ENCODE results near the gene ZNF487.
"Not testable (repeated sequence)": the region's sequence is repeated elsewhere in the genome, so short reads cannot be mapped to it uniquely, and the experiment has no call there.

The ZNF487 gene

DNA sequence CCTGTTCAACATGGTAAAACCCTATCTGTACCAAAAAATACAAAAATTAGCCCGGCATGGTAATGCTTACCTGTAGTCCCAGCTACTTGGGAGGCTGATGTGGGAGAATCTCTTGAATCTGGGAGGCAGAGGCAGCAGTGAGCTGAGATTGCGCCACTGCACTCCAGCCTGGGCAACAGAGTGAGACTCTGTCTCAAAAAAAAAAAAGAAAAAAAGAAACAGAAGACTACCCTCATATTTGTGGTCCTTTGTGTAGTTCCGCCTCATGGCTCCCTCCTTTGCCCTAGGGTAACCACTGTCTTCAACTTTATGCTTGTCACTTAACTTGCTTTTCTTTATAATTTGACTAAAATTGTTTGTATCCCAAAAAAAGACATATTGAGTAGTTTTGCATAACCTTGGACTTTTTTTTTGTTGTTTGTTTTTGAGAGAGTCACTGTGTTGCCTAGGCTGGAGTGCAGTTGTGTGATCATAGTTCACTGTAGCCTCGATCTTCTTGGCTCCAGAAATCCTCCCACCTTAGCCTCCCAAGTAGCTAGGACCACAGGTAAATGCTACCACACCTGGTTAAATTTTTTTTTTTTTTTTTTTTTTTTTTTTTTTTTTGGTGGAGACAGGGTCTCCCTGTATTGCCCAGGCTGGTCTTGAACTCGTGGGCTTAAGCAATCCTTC, 3.7 kb downstream of the ZNF487 start:
- DNase-seq, result no peak

DNA sequence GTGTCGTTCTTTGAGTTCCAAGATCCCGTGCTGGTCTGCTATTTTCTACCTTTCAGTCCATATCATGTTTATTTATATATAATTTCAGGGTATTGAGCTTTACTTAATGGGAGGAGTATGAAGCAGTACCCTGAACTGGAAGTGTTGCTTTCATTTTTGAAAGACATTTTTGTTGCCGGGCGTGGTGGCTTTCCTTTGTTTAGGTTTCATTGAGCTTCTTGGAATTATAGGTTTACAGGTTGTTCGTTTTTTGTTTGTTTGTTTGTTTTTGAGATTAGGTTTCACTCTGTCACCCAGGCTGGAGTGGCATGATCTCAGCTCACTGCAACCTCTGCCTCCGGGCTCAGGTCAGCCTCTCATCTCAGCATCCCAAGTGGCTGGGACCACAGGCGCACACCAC, 7.4 kb downstream of the ZNF487 start:
- DNase-seq, result no peak

DNA sequence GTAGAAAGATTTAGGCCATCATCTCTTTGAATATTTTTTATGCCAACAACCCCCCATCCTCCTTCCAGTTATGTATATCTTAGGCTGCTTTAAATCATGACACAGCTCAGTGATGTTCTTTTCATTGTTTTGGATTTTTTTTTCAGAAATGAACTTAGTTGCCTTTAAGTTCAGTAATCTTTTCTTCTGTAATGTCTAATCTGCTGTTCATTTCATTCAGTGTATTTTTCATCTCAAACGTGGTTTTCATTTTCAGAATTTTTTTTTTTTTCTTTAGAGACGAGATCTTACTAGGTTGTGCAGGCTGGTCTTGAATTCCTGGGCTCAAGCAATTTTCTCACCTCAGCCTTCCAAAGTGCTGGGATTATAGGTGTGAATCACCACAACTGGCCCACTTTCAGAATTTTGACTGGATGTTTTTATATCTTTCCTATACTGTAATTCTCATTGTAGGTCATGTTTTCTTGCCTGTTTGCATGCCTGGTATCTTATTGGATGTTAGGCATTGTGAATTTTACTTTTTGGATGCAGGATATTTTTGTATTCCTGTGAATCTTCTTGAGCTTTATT, 8.1 kb downstream of the ZNF487 start:
- no peak for DNase-seq

DNA sequence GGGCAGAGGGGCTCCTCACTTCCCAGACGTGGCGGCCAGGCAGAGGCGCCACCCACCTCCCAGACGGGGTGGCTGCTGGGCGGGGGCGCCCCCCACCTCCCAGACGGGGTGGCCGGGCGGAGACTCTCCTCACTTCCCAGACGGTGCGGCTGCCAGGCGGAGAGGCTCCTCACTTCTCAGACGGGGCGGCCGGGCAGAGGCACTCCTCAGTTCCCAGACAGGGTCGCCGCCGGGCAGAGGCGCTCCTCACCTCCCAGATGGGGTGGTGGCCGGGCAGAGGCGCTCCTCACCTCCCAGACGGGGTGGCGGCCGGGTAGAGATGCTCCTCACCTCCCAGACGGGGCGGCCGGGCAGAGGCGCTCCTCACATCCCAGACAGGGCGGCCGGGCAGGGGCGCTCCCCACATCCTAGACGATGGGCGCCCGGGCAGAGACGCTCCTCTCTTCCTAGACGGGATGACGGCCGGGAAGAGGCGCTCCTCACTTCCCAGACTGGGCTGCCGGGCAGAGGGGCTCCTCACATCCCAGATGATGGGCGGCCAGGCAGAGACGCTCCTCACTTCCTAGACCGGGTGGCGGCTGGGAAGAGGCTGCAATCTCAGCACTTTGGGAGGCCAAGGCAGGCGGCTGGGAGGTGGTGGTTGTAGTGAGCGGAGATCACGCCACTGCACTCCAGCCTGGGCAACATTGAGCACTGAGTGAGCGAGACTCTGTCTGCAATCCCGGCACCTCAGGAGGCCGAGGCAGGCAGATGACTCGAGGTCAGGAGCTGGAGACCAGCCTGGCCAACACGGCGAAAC, 9.5 kb downstream of the ZNF487 start:
- not testable (repeated sequence) for DNase-seq

DNA sequence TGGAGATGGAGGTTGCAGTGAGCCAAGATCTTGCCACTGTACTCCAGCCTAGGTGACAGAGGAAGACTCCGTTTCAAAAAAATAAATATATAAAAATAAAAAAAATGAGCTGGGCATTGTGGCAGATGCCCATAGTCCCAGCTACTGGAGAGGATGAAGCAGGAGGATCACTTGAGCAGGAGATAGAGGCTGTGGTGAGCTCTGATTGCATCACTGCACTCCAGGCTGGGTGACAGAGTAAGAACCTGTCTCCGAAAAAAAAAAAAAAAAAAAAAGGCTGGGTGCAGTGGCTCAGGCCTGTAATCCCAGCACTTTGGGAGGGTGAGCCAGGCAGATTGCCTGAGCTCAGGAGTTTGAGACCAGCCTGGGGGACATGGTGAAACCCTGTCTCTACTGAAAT, 11.8 kb downstream of the ZNF487 start:
- DNase-seq, result no peak

DNA sequence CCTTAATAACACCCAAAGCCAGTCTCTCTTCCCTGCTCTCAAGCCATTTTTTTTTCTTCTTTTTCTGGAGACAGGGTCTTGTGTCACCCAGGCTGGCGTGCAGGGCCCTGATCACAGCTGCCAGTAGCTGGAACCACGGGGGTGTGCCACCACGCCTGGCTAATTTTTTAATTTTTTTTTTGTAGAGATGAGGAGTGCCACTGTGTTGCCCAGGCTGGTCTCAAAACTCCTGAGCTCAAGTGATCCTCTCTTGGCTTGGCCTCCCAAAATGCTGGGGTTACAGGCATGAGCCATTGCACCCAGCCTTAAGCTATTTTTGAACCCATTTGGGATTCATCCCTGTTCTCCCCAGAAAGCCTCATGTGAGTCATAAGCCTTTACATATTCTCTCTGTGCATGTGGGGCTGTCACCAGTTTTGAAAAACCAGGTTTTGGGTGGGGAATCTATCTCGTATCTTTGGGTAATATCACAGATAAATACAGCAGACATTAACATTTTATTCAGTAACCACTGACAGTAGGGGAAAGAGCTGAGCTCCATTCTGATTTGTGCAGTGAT, 15.5 kb downstream of the ZNF487 start:
- no peak for DNase-seq

DNA sequence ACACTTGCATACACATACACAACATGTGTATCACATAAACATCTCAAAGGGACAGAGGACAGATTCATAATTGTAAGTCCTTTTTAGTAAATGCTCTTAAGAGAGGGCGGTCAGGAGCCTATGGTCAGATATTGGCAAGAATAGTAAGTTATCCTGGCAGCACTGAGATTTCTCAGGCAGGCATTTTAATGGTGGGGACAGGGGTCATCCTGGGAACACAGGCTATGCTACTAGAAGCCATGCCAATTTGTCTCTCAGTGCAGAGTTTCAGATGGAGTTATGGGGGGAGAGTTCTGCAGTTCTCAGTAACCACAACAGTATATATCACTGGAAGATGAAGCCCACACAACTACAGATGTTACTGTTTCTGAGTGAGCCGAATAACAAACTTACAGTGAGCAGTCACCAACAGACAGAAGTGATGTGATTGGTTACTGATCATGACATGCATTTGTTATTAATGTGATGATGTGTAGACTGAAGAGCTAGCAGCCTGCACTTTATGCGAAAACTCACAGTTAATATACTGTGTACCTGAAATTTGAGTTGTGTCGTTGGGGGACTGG, 16.4 kb downstream of the ZNF487 start:
- DNase-seq, result no peak

DNA sequence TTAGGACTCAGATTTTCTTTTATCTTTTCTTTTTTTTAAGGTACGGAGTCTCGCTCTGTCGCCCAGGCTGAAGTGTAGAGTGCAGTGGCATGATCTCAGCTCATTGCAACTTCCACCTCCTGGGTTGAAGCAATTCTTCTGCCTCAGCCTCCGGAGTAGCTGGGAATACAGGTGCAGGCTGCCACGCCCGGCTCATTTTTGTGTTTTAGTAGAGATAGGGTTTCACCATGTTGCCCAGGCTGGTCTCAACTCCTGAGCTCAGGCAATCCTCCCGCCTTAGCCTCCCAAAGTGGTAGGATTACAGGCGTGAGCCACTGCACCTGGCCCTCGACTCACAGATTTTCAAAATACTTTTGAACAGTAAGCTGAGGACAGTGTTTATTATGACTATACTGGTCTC, 17.1 kb downstream of the ZNF487 start:
- not testable (repeated sequence) for DNase-seq

DNA sequence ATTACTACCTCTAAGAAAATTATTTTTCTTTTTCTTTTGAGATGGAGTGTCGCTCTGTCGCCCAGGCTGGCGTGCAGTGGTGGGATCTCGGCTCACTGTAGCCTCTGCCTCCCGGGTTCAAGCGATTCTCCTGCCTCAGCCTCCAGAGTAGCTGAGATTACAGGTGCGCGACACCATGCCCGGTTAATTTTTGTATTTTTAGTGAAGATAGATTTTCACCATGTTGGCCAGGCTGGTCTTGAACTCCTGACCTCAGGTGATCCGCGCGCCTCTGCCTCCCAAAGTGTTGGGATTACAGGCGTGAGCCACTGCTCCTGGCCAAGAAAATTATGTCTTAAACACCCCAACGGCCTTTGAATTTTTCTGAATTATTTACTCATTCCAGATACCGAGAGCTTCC, 19.6 kb downstream of the ZNF487 start:
- not testable (repeated sequence) for DNase-seq

DNA sequence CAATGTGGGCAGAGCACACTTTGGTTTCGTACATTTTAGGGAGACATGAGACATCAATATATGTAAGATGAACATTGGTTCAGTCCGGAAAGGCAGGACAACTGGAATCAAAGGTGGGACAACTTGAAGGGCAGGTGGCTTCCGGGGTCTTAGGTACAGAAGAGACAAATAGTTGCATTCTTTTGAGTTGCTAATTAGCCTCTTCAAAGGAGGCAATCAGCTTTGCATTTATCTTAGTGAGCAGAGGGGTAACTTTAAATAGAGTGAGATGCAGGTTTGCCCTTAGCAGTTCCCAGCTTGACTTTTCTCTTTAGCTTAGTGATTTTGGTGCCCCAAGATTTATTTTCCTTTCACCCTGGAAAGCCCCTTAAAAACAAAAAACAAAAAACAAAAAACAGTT, 21.3 kb downstream of the ZNF487 start:
- no peak for DNase-seq

DNA sequence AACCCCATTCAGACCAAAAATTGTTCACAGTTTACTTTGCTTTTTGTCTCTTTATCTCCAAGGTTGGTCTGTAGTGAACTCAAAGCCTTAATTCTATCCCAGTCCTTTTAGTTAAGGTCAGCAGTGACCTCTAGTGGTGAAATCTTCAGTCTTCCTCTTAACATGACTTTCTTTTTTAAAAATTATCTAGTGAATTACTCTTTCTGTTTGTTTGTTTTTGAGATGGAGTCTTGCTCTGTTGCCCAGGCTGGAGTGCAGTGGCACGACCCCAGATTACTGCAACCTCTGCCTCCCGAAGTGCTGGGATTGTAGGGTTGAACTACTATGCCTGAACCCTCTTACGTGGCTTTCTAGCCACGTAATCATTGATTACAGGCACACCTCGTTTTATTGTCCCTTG, 25.0 kb downstream of the ZNF487 start:
- DNase-seq, result peak in 6 of 14 donors; percentile 3 to 37 (median 18)

DNA sequence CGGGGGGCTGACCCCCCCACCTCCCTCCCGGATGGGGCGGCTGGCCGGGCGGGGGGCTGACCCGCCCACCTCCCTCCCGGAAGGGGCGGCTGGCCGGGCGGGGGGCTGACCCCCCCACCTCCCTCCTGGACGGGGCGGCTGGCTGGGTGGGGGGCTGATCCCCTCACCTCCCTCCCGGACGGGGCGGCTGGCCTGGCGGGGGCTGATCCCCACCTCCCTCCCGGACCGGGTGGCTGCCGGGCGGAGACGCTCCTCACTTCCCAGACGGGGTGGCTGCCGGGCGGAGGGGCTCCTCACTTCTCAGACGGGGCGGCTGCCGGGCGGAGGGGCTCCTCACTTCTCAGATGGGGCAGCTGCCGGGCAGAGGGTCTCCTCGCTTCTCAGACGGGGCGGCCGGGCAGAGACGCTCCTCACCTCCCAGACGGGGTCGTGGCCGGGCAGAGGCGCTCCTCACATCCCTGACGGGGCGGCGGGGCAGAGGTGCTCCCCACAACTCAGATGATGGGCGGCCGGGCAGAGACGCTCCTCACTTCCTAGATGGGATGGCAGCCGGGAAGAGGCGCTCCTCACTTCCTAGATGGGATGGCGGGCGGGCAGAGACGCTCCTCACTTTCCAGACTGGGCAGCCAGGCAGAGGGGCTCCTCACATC, 28.3 kb downstream of the ZNF487 start:
- not testable (repeated sequence) for DNase-seq

DNA sequence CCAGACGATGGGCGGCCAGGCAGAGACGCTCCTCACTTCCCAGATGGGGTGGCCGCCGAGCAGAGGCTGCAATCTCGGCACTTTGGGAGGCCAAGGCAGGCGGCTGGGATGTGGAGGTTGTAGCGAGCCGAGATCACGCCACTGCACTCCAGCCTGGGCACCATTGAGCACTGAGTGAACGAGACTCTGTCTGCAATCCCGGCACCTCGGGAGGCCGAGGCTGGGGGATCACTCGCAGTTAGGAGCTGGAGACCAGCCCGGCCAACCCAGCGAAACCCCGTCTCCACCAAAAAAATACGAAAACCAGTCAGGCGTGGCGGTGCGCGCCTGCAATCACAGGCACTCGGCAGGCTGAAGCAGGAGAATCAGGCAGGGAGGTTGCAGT, 28.8 kb downstream of the ZNF487 start:
- not testable (repeated sequence) for DNase-seq

DNA sequence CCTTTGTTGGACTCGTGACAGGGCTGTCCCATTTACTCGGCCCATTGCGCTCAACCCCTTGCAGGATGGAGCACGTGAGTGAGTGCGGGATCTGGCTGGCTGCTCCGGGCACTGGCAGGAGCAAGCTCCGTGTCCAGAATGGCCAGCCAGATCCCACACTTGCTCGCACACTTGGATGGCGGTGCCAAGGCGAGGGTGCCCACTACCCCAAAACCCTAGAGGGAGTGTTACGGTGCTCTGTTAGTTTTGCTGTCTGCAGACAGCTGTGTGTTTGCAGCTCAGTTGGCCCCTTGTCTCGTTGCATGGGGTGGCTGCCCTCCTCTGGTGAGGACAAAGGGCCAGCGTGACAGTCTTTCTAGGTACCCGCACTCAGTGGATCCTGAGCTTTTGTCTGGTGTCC, 34.2 kb downstream of the ZNF487 start:
- no peak for DNase-seq

DNA sequence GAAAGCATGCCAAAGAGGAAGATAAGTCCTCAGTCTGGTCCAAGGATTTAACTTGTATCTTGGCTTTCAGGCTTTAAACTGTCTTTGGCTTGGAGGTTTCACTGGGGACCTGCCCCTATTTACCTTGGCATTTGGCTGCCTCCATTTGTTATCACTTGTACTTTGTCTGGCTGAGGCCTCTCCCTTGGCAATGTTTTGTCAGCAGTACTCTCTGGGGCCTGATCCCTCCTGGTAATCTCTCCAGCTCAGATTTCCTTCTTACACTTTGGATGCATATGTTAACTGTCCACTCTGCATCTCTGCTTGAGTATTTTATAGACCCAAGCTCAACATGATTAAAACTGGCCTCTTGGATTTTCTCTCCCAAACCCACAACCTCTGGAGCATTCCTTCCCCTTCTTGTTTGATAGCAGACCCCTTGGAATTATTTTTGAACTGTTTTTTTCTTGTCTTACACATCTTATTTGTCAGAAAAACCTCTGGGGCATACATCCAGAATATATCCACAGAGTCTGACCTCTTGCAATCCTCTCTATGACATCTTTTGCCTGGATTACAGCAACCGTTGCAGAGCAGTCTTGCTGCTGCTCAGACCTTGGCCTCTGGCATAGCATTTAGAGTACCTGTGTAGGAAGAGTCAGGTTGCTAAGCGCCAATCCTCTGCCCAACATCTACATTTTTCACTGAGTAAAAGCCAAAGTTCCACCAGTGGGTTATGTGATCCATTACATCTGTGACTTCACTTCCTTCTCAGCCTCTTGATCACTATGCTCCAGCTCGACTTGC, 35.2 kb downstream of the ZNF487 start:
- DNase-seq, result no peak

DNA sequence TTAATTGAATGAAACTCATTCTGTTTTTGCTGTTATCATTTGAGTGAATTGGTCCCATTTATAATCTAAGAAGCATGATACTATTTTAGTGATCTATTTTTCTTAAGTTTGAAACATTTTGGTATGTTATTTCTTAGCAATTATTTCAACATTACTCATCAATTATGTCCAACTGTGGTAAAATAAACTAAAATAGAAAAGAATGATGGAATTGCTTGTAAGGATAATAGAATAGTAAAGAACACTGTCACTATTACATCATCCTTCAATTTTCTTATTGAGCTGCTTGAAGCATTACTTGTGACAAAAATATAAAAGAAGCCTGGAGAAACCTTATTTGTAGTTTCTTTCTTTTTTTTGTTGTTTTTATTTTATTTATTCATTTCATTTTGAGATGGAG, 42.4 kb downstream of the ZNF487 start:
- DNase-seq, result no peak

DNA sequence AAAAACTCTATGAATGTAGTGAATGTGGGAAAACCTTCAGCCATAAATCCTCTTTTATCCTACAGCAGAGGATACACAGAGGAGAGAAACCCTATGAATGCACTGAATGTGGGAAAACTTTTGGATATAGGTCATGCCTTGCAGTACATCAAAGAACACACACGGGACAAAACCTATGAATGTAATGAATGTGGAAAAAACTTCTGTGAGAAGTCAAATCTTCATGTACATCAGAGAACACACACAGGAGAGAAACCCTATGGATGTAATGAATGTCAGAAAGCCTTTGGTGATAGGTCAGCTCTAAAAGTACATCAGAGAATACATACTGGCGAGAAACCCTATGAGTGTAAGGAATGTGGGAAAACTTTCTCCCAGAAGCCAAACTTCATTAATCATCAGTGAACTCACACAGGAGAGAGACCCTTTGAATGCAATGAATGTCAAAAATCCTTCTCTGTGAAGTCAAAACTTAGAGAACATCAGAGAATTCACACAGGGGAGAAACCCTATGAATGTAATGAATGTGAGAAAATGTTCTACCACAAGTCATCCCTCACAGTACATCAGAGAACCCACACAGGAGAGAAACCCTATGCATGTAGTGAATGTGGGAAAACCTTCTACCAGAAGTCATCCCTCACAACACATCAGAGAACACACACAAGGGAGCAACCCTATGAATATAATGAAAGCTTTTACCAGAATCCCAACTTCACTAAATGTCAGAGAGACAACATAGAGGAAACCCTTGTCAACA, 45.6 kb downstream of the ZNF487 start:
- DNase-seq, result no peak

DNA sequence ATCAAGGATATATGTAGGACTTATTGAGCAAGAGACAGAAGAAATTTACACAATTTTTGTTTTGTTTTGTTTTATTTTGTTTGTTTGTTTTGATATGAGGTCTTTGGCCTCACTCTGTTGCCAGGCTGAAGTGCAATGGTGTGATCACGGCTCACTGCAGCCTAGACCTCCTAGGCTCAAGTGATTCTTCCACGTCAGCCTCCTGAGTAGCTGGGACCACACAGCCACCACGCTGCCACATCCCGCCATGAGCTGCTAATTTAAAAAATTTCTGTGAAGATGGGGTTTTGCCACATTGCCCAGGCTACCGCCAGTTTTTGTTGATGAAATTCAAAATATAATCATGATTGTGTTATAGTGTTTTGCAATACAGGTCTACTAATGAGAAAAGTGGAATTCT, 54.9 kb downstream of the ZNF487 start:
- DNase-seq, result no peak

DNA sequence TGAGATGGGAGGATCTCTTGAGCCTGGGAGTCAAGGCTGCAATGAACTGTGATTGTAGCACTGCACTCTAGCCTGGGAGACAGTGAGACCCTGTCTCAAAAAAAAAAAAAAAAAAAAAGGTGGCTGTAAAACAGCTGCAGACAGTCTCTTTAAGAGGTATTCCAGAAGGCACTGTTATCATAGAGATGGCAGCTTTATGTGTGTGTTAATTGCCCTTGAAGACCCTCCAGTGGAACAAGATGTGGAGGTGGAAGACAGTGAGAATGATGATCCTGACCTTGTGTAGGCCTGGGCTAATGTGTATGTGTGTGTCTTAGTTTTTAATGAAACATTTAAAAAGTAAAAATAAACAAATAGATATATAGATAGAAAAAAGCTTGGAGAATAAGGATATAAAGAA, 66.0 kb downstream of the ZNF487 start:
- DNase-seq, result no peak

DNA sequence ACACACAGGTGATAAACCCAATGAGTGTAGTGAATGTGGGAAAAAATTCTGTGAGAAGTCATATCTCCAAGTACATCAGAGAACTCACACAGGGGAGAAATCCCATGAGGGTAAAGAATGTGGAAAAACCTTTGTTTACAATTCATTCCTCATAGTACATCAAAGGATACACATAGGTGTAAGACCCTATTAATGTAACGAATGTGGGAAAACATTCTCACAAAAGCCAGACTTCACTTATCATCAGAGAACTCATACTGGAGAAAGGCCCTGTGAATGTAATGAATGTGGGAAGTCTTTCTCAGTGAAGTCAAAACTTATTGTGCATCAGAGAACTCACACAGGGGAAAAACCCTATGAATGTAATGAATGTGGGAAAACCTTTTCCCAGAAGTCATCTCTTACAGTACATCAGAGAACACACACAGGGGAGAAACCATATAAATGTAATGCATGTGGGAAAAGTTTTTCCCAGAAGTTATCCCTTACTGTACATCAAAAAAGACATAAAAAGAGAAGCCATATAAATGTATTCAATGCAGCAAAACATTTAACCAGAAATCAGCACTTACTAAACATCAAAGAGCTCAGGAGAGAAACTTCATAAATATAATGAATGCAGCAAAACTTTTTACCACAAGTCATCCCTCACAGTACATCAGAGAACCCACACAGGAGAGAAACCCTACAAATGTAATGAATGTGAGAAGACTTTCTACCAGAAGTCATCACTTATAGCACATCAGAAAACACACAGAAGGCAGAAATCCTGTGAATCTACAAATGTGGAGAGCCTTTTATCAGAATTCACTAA, 87.7 kb downstream of the ZNF487 start:
- DNase-seq, result no peak

Measured in C1 segment of cervical spinal cord (tissue), 14 donors.